Measurements from ENCODE around the gene TOMM5.

TOMM5 gene

GRCh38 chr9:37561682-37562081, 30.7 kb downstream of the TOMM5 start:
- in situ Hi-C loops (cut with HindIII; ENCODE audit: low pct_ligation_motif_present, low sequenced_read_pairs), result no loop called here
- no peak overlapping the region for H3K4me3 ChIP-seq (ENCODE audit: low read depth, low read length)
- H3K27me3 ChIP-seq (replicated peaks), result no peaks in the 10 kb centered on the region
- TF ChIP-seq CTCF (IDR thresholded peaks at IDR 0.05; ENCODE audit: low read depth, low read length, missing control alignments), result no peak
- DNase-seq, result no peak
- no peak overlapping the region for H3K27ac ChIP-seq
- no peaks in the 10 kb centered on the region for H3K36me3 ChIP-seq (replicated peaks)

DNA sequence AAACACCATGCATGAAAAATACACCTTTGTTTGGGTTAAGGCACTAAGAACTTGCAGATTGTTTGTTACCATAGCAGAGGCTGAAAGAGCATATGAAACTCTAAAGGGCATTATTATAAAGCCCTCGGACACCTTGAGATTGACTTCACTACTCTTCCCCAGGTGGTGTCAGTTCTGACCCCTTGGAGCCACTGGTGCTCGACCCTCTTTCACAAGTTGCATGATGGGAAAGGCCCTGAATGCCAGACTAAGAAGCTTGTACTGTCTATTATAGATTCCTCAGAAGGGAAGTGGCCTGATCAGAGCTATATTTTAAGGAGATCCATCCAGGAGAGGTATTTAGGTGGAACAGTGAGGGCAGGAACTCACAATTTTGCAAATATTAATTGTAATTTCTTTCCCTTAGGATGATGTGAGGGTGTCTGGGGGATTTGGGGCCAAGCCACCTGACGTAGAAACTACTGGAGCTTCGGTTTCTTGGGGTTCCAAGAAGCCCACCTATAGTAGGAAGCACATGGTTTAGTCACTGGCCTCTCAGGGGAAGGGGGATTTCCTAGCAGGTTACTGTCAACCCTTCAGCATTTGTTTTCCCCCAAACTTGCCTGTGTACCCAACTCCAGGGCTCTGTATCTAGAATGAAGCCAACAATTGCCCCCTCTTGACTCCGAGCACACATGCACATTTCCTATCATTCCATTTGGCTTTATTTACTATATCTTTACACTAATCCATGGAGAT, 32.4 kb downstream of the TOMM5 start:
- no peak for TF ChIP-seq CTCF (IDR thresholded peaks at IDR 0.05; ENCODE audit: low read depth, low read length, missing control alignments)
- Histone ChIP-seq H3K27me3 (replicated peaks) (no peaks in the 10 kb centered on the region), H3K36me3 (replicated peaks) (no peaks in the 10 kb centered on the region), H3K27ac (no peak overlapping the region), H3K4me3 (ENCODE audit: low read depth, low read length) (no peak overlapping the region)
- in situ Hi-C loops (cut with HindIII; ENCODE audit: low pct_ligation_motif_present, low sequenced_read_pairs), result no loop called here
- no peak for DNase-seq

- H3K27ac ChIP-seq, result no peak overlapping the region
- DNase-seq, result no peak
- in situ Hi-C loops (cut with HindIII; ENCODE audit: low pct_ligation_motif_present, low sequenced_read_pairs), result no loop called here
- no peak for TF ChIP-seq CTCF (IDR thresholded peaks at IDR 0.05; ENCODE audit: low read depth, low read length, missing control alignments)
- H3K4me3 ChIP-seq (ENCODE audit: low read depth, low read length), result no peak overlapping the region
- no peaks in the 10 kb centered on the region for H3K36me3 ChIP-seq (replicated peaks)
- H3K27me3 ChIP-seq (replicated peaks), result no peaks in the 10 kb centered on the region
Observed at GRCh38 chr9:37559125-37559524, 33.3 kb downstream of the TOMM5 start.

GRCh38 chr9:37555786-37556185, 36.6 kb downstream of the TOMM5 start:
- in situ Hi-C loops (cut with HindIII; ENCODE audit: low pct_ligation_motif_present, low sequenced_read_pairs), result no loop called here
- Histone ChIP-seq H3K27ac (peak overlapping the region; percentile 75), H3K4me3 (ENCODE audit: low read depth, low read length) (no peak overlapping the region), H3K27me3 (replicated peaks) (no peaks in the 10 kb centered on the region), H3K36me3 (replicated peaks) (no peaks in the 10 kb centered on the region)
- peak; percentile 1 for DNase-seq
- no peak for TF ChIP-seq CTCF (IDR thresholded peaks at IDR 0.05; ENCODE audit: low read depth, low read length, missing control alignments)

DNA sequence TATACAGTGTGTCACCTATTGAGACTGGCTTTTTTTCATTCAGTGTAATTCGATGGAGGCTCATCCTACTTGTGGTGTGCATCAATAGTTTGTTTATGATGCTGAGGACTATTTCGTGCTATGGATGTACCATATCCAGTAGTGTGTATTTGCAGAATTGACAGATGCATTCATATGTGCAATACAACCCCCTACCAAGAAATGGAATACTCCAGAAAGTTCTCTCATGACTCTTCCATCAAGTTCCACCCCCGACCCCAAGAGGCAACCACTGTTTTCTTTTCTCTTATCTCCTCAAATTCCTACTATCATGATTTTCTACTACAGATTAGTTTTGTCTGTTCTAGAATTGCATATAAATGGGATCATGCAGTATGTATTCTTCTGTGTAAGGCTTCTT, 38.1 kb downstream of the TOMM5 start:
- no peak overlapping the region for H3K4me3 ChIP-seq (ENCODE audit: low read depth, low read length)
- DNase-seq, result peak; percentile 32
- H3K27ac ChIP-seq, result no peak overlapping the region
- in situ Hi-C loops (cut with HindIII; ENCODE audit: low pct_ligation_motif_present, low sequenced_read_pairs), result no loop called here
- no peaks in the 10 kb centered on the region for H3K27me3 ChIP-seq (replicated peaks)
- no peak for TF ChIP-seq CTCF (IDR thresholded peaks at IDR 0.05; ENCODE audit: low read depth, low read length, missing control alignments)
- H3K36me3 ChIP-seq (replicated peaks), result no peaks in the 10 kb centered on the region

DNA sequence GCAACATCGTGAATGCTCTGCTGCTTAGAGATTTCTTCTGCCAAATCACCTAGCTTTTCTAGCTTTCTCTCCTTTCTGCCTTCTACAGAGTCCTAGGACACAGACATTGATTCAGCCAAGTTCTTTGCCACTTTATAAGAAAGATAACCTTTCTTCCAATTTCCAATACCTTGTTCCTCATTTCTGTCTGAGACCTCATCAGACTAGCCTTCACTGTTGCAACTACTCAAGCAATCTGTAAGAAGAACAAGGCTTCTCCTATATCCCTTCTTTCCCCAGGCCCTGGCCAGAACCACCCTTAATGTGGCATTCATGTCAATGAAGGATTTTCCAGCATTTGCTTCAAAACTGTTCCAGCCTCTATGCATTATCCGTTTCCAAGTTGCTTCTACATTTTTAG, 40.5 kb downstream of the TOMM5 start:
- in situ Hi-C loops (cut with HindIII; ENCODE audit: low pct_ligation_motif_present, low sequenced_read_pairs), result no loop called here
- no peak for DNase-seq
- Histone ChIP-seq H3K4me3 (ENCODE audit: low read depth, low read length) (no peak overlapping the region), H3K27me3 (replicated peaks) (no peaks in the 10 kb centered on the region), H3K27ac (no peak overlapping the region), H3K36me3 (replicated peaks) (no peaks in the 10 kb centered on the region)
- no peak for TF ChIP-seq CTCF (IDR thresholded peaks at IDR 0.05; ENCODE audit: low read depth, low read length, missing control alignments)

Data from brain microvascular endothelial cell (primary cell).